H9 (cell line): Measurements from ENCODE around the gene LARGE1. TPM values are rescaled to one million over a fixed set of nuclear protein-coding genes. Genes with fewer than 3 reads are reported as not detected.

Experiments used
- DNase-seq: peaks from one replicate; pipeline ENCODE4 v3.0.0-alpha.2; 2017
- H2AFZ ChIP-seq: one replicate; pipeline ENCODE4 v1.6.1; 2013; ENCODE audit warnings: mild to moderate bottlenecking, low read length, control low read depth, moderate library complexity
- H2AK5ac ChIP-seq: 2 replicates; pipeline ENCODE4 v1.6.1; 2013; ENCODE audit warnings: low read length, control low read depth, mixed read lengths; ENCODE audit not compliant: insufficient read length
- H2BK120ac ChIP-seq: one replicate; pipeline ENCODE4 v1.6.1; 2013; ENCODE audit warnings: low read depth, mild to moderate bottlenecking, low read length, control low read depth, inconsistent platforms; ENCODE audit not compliant: poor library complexity, severe bottlenecking
- H2BK12ac ChIP-seq: 2 replicates; pipeline ENCODE4 v1.6.1; 2013; ENCODE audit warnings: low read length, control low read depth, mixed read lengths, low read depth; ENCODE audit not compliant: insufficient read length
- H2BK15ac ChIP-seq: 2 replicates; pipeline ENCODE4 v1.6.1; 2013; ENCODE audit warnings: low read depth, low read length, control low read depth
- H2BK20ac ChIP-seq: one replicate; pipeline ENCODE4 v1.6.1; 2013; ENCODE audit warnings: low read depth, mild to moderate bottlenecking, low read length, control low read depth, inconsistent platforms; ENCODE audit not compliant: poor library complexity, severe bottlenecking
- H2BK5ac ChIP-seq: 2 replicates; pipeline ENCODE4 v1.6.1; 2013; ENCODE audit warnings: low read length, control low read depth, mixed read lengths; ENCODE audit not compliant: insufficient read length
- H3K14ac ChIP-seq: 2 replicates; pipeline ENCODE4 v1.6.1; 2013; ENCODE audit warnings: low read length, control low read depth; ENCODE audit not compliant: insufficient read depth
- H3K18ac ChIP-seq: 2 replicates; pipeline ENCODE4 v1.6.1; 2013; ENCODE audit warnings: low read depth, mild to moderate bottlenecking, mixed read lengths, low read length, control low read depth; ENCODE audit not compliant: insufficient read length
- H3K23ac ChIP-seq: 2 replicates; pipeline ENCODE4 v1.6.1; 2013; ENCODE audit warnings: low read length, control low read depth, mixed read lengths, low read depth; ENCODE audit not compliant: insufficient read length
- H3K23me2 ChIP-seq: 2 replicates; pipeline ENCODE4 v1.6.1; 2013; ENCODE audit warnings: low read depth, mild to moderate bottlenecking, mixed read lengths, low read length, control low read depth; ENCODE audit not compliant: insufficient read length, poor library complexity, severe bottlenecking
- H3K27ac ChIP-seq: 2 replicates; pipeline ENCODE4 v1.5.1; 2013; ENCODE audit warnings: low read length, control low read depth, mixed read lengths, low read depth; ENCODE audit not compliant: insufficient read length
- H3K27me3 ChIP-seq: 2 replicates; pipeline ENCODE4 v1.6.1; 2013; ENCODE audit warnings: low read length, control low read depth, inconsistent platforms; ENCODE audit not compliant: insufficient read depth
- H3K4ac ChIP-seq: 2 replicates; pipeline ENCODE4 v1.6.1; 2013; ENCODE audit warnings: low read depth, mild to moderate bottlenecking, control low read depth, inconsistent platforms, low read length, moderate library complexity
- H3K4me1 ChIP-seq: 2 replicates; pipeline ENCODE4 v1.6.1; 2013; ENCODE audit warnings: low read length, control low read depth, inconsistent platforms; ENCODE audit not compliant: insufficient read depth
- H3K4me2 ChIP-seq: 2 replicates; pipeline ENCODE4 v1.6.1; 2013; ENCODE audit warnings: low read length, control low read depth, mixed read lengths; ENCODE audit not compliant: insufficient read length, insufficient read depth
- H3K56ac ChIP-seq: 2 replicates; pipeline ENCODE4 v1.6.1; 2013; ENCODE audit warnings: low read depth, mild to moderate bottlenecking, mixed read lengths, low read length, control low read depth; ENCODE audit not compliant: insufficient read length
- H3K79me1 ChIP-seq: 2 replicates; pipeline ENCODE4 v1.6.1; 2013; ENCODE audit warnings: low read depth, mild to moderate bottlenecking, moderate library complexity, low read length, control low read depth, inconsistent platforms; ENCODE audit not compliant: insufficient read depth, poor library complexity, severe bottlenecking
- H3K79me2 ChIP-seq: 2 replicates; pipeline ENCODE4 v1.6.1; 2013; ENCODE audit warnings: low read length, control low read depth, inconsistent platforms; ENCODE audit not compliant: insufficient read depth
- H3K9ac ChIP-seq: 2 replicates; pipeline ENCODE4 v1.6.1; 2013; ENCODE audit warnings: low read length, control low read depth, mixed read lengths; ENCODE audit not compliant: insufficient read length; ENCODE audit errors: extremely low read depth
- H3K9me3 ChIP-seq: one replicate; pipeline ENCODE4 v1.6.1; 2013; ENCODE audit warnings: low read depth, low read length, inconsistent platforms; ENCODE audit not compliant: control insufficient read depth
- H3T11ph ChIP-seq: one replicate; pipeline ENCODE4 v1.6.1; 2013; ENCODE audit warnings: mild to moderate bottlenecking, low read length, control low read depth, inconsistent platforms
- H4K20me1 ChIP-seq: one replicate; pipeline ENCODE4 v1.6.1; 2013; ENCODE audit not compliant: control insufficient read depth, insufficient read length, insufficient read depth
- H4K5ac ChIP-seq: 2 replicates; pipeline ENCODE4 v1.6.1; 2013; ENCODE audit warnings: low read depth, mild to moderate bottlenecking, mixed read lengths, low read length, control low read depth; ENCODE audit not compliant: insufficient read length
- H4K8ac ChIP-seq: replicated peaks from 2 replicates; pipeline ENCODE4 v1.6.1; 2013; ENCODE audit warnings: low read length, control low read depth, mixed read lengths, low read depth; ENCODE audit not compliant: insufficient read length
- H4K91ac ChIP-seq: 2 replicates; pipeline ENCODE4 v1.6.1; 2013; ENCODE audit warnings: low read depth, mild to moderate bottlenecking, moderate library complexity, mixed read lengths, low read length, control low read depth; ENCODE audit not compliant: insufficient read length
- H3K27ac Mint-ChIP-seq, 3 experiments: 2 replicates in 2 of 3; 3 replicates in 1 of 3; pipeline ENCODE4 v1.8.0; 2020 to 2021; ENCODE audit warnings: mixed read lengths in 3 of 3, mild to moderate bottlenecking in 1 of 3, moderate library complexity in 1 of 3
- H3K27me3 Mint-ChIP-seq: 2 replicates; pipeline ENCODE4 v1.8.0; 2021; ENCODE audit warnings: low read depth, mild to moderate bottlenecking, moderate library complexity, mixed read lengths
- H3K36me3 Mint-ChIP-seq, 3 experiments: 2 replicates in 2 of 3; 3 replicates in 1 of 3; pipeline ENCODE4 v1.8.0; 2020 to 2021; ENCODE audit warnings: low read depth in 3 of 3, mixed read lengths in 3 of 3; ENCODE audit not compliant: insufficient read depth in 1 of 3
- H3K4me1 Mint-ChIP-seq, 2 experiments: 2 replicates each; pipeline ENCODE4 v1.8.0; 2020; ENCODE audit warnings: mixed read lengths in 2 of 2
- H3K4me3 Mint-ChIP-seq, 2 experiments: 2 replicates in 1 of 2; 3 replicates in 1 of 2; pipeline ENCODE4 v1.8.0; 2020 to 2021; ENCODE audit warnings: mild to moderate bottlenecking in 2 of 2, mixed read lengths in 2 of 2, moderate library complexity in 1 of 2
- H3K9me3 Mint-ChIP-seq, 2 experiments: 2 replicates in 1 of 2; 3 replicates in 1 of 2; pipeline ENCODE4 v1.8.0; 2020; ENCODE audit warnings: mild to moderate bottlenecking in 2 of 2, mixed read lengths in 2 of 2, moderate library complexity in 1 of 2
- CTCF ChIP-seq: fragments of 200-600 bp; sonication (generic); conservative IDR thresholded peaks from 3 replicates; pipeline ENCODE4 v1.8.0; 2021; ENCODE audit warnings: antibody characterized with exemption, mild to moderate bottlenecking
- WGBS: extraction: QIAGEN DNeasy Blood & Tissue Kit; methylation state at CpG from one replicate; pipeline ENCODE4 v1.1.7; 2013; ENCODE audit warnings: missing lambda C conversion rate, low lambda C conversion rate, mixed read lengths; ENCODE audit not compliant: insufficient read length; ENCODE audit errors: extremely low coverage; 5-methylcytosine and 5-hydroxymethylcytosine counted together
- total RNA-seq: library from RNA; stranded (reverse); gene quantifications from 2 replicates; pipeline ENCODE4 v1.2.1, GENCODE V29; 2021

Gene LARGE1
- total RNA-seq, 1 experiment from 2014 or later: 43.5 TPM

GRCh38 chr22:33925194-33925593, 4.9 kb upstream of the LARGE1 start:
- no peak overlapping the region for H3K23ac ChIP-seq
- no peaks in the 10 kb centered on the region; the same call in 1 of the 2 replicates for H3K79me2 ChIP-seq
- no peak overlapping the region for H3K27ac ChIP-seq
- H3K23me2 ChIP-seq: peaks cover 11% of the 10 kb centered on the region
- no peak for DNase-seq
- no peaks in the 10 kb centered on the region for H4K20me1 ChIP-seq
- TF ChIP-seq CTCF: no peak
- no peak overlapping the region for H2BK5ac ChIP-seq
- no peak overlapping the region for H2BK12ac ChIP-seq
- no peak overlapping the region for H3T11ph ChIP-seq
- no peak overlapping the region for H3K56ac ChIP-seq
- WGBS: no CpG with 5 or more reads among the region's 4 CpGs
- Mint-ChIP-seq H3K27me3 (peaks cover 1% of the 10 kb centered on the region), H3K36me3 (no peaks in the 10 kb centered on the region), H3K4me3 (no peak overlapping the region), H3K27ac (no peak overlapping the region; a peak in 1 of 7 replicates), H3K9me3 (no peaks in the 10 kb centered on the region), H3K4me1 (peaks cover 18 to 33% of the 10 kb centered on the region in 2 experiments)
- H2AFZ ChIP-seq: no peak overlapping the region
- no peak overlapping the region for H2BK20ac ChIP-seq
- H3K4ac ChIP-seq: no peak overlapping the region
- no peak overlapping the region for H3K14ac ChIP-seq
- no peak overlapping the region for H4K91ac ChIP-seq
- H3K9me3 ChIP-seq: no peaks in the 10 kb centered on the region
- H3K79me1 ChIP-seq: no peaks in the 10 kb centered on the region
- H4K8ac ChIP-seq: no peak overlapping the region
- no peak overlapping the region for H2BK120ac ChIP-seq
- no peak overlapping the region for H4K5ac ChIP-seq
- no peaks in the 10 kb centered on the region for H3K27me3 ChIP-seq
- H3K4me2 ChIP-seq: no peak overlapping the region
- no peak overlapping the region for H3K9ac ChIP-seq
- peaks cover 3% of the 10 kb centered on the region; the same call in 1 of the 2 replicates for H3K4me1 ChIP-seq
- no peak overlapping the region for H2BK15ac ChIP-seq
- H2AK5ac ChIP-seq: no peak overlapping the region
- no peak overlapping the region for H3K18ac ChIP-seq
